ENCODE results near the gene MEX3A.

DNA sequence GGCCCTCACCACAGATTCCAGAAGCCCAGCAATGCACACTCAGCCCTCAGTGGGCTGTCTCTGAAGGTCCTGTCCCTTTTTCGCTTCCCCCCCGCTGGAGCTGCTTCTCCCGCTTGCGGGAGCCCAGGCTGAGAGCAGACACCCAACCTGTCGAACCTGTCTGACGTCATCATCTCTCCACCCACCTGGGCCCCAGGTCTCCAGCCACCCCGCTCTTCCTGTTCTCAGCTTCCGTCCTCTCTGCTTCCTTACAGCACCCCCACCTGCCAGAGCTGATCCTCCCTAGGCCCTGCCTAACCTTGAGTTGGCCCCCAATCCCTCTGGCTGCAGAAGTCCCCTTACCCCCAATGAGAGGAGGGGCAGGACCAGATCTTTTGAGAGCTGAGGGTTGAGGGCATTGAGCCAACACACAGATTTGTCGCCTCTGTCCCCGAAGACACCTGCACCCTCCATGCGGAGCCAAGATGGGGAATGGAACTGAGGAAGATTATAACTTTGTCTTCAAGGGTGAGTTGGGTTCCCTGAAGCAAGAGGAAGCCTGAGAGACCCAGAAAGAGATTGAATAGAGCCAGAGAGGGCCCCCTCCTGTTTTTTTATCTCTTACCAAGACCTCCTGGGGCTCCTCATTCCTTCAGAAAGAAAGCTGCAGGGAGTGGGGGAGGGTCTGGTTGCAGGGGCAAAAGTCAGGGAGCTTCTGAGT, 21.2 kb downstream of the MEX3A start, which contains the start of gene RAB25:
- TF ChIP-seq, protein P1, sequence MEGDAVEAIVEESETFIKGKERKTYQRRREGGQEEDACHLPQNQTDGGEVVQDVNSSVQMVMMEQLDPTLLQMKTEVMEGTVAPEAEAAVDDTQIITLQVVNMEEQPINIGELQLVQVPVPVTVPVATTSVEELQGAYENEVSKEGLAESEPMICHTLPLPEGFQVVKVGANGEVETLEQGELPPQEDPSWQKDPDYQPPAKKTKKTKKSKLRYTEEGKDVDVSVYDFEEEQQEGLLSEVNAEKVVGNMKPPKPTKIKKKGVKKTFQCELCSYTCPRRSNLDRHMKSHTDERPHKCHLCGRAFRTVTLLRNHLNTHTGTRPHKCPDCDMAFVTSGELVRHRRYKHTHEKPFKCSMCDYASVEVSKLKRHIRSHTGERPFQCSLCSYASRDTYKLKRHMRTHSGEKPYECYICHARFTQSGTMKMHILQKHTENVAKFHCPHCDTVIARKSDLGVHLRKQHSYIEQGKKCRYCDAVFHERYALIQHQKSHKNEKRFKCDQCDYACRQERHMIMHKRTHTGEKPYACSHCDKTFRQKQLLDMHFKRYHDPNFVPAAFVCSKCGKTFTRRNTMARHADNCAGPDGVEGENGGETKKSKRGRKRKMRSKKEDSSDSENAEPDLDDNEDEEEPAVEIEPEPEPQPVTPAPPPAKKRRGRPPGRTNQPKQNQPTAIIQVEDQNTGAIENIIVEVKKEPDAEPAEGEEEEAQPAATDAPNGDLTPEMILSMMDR (IDR thresholded peaks at IDR 0.05; ENCODE audit: low read length): no peak
- TF ChIP-seq EZH2phosphoT487 (IDR thresholded peaks at IDR 0.05; ENCODE audit: low read length) (no peak), EZH2 (optimal IDR thresholded peaks at IDR 0.05; ENCODE audit: low read depth, low read length) (no peak)

All from MM.1S (cell line).